Measurements from ENCODE around the gene CXCL17. TPM values are rescaled to one million over a fixed set of nuclear protein-coding genes. Genes with fewer than 3 reads are reported as not detected.

CXCL17 gene
- total and polyA plus RNA-seq, 12 donors, result 0.03 TPM; not detected in 11

- peak; percentile 59 to 81 (median 76) for ATAC-seq
- H3K36me3 ChIP-seq, result no peaks in the 10 kb centered on the region
- intact Hi-C loops (cut with DNase I), result loop anchor here in 1 of 10 donors (5.0 kb wide), 1 partner anchor 45 kb away; no protein-coding TSS in a partner anchor
- 3% methylated on average over 42 to 48 of the region's 48 CpGs for WGBS, 2 donors
- peaks cover 0 to 59% (median 27%) of the 10 kb centered on the region in 7 donors for H3K27me3 ChIP-seq
- DNase-seq, result peak; percentile 55 to 67
- peak overlapping the region in 3 of 10 donors; percentile 28 to 50 (median 38) for H3K27ac ChIP-seq
- H3K4me3 ChIP-seq, result peak overlapping the region in 9 of 10 donors; percentile 28 to 60 (median 51)
- H3K4me1 ChIP-seq, result peaks cover 0 to 12% (median 8%) of the 10 kb centered on the region in 9 donors
- no peaks in the 10 kb centered on the region for H3K9me3 ChIP-seq
- TF ChIP-seq CTCF (IDR thresholded peaks at IDR 0.05), result peak; percentile 10 to 69 (median 54)
Measured at GRCh38 chr19:42386974-42387707, 55.6 kb downstream of the CXCL17 start.

- no peak overlapping the region for H3K4me3 ChIP-seq
- intact Hi-C loops (cut with DNase I), result no loop called here
Measured at GRCh38 chr19:42380155-42380554, 62.6 kb downstream of the CXCL17 start.

More at GRCh38 chr19:42380155-42380554, 62.6 kb downstream of the CXCL17 start:
- H3K9me3 ChIP-seq, result no peaks in the 10 kb centered on the region
- DNase-seq (no peak), ATAC-seq (no peak)
- TF ChIP-seq CTCF (IDR thresholded peaks at IDR 0.05), result no peak
- H3K27ac ChIP-seq, result no peak overlapping the region
- WGBS, 2 donors, result 82 to 87% methylated on average over 6 of the region's 6 CpGs
- peaks cover 0 to 18% (median 0%) of the 10 kb centered on the region in 9 donors for H3K36me3 ChIP-seq
- no peaks in the 10 kb centered on the region for H3K4me1 ChIP-seq
- H3K27me3 ChIP-seq, result peaks cover 0 to 5% (median 0%) of the 10 kb centered on the region in 7 donors

Other genes starting within 250 kb of the CXCL17 start
- 10 to 100 TPM in 9 of 10 donors, 1 to 10 TPM in 1; 9.8 to 20.5 (median 12.2) TPM for gene DEDD2, start 225.3 kb downstream of the CXCL17 start, total RNA-seq
- gene DEDD2, start 225.3 kb downstream of the CXCL17 start, polyA plus RNA-seq, result 10 to 100 TPM; 12.9 to 15.2 TPM
- 1 to 10 TPM; 3.2 to 7.0 (median 5.4) TPM for gene ZNF526, start 222.6 kb downstream of the CXCL17 start, total RNA-seq
- gene ZNF526, start 222.6 kb downstream of the CXCL17 start, polyA plus RNA-seq, result 1 to 10 TPM; 3.2 to 3.4 TPM
- gene GSK3A, start 200.3 kb downstream of the CXCL17 start, total RNA-seq, result 10 to 100 TPM; 31.9 to 46.1 (median 36.4) TPM
- 10 to 100 TPM; 31.2 to 51.0 TPM for gene GSK3A, start 200.3 kb downstream of the CXCL17 start, polyA plus RNA-seq
- 10 to 100 TPM; 29.8 to 40.2 (median 32.9) TPM for gene ERF, start 187.8 kb downstream of the CXCL17 start, total RNA-seq
- 10 to 100 TPM; 31.8 to 49.0 TPM for gene ERF, start 187.8 kb downstream of the CXCL17 start, polyA plus RNA-seq
- gene CIC, start 173.7 kb downstream of the CXCL17 start, total RNA-seq, result 10 to 100 TPM; 27.9 to 42.0 (median 32.0) TPM
- gene CIC, start 173.7 kb downstream of the CXCL17 start, polyA plus RNA-seq, result 10 to 100 TPM; 17.6 to 39.8 TPM
- gene PRR19, start 140.8 kb downstream of the CXCL17 start, total RNA-seq, result under 1 TPM in 4 of 10 donors, not detected in 6; 0.16 to 0.21 (median 0.19) TPM
- under 1 TPM in 1 of 2 donors, not detected in 1; 0.16 TPM for gene PRR19, start 140.8 kb downstream of the CXCL17 start, polyA plus RNA-seq
- gene PAFAH1B3, start 140.3 kb downstream of the CXCL17 start, total RNA-seq, result 1 to 10 TPM; 1.2 to 5.9 (median 2.6) TPM
- 10 to 100 TPM in 1 of 2 donors, 1 to 10 TPM in 1; 5.0 to 10.4 TPM for gene PAFAH1B3, start 140.3 kb downstream of the CXCL17 start, polyA plus RNA-seq
- gene TMEM145, start 129.6 kb downstream of the CXCL17 start, total RNA-seq, result 1 to 10 TPM in 1 of 10 donors, under 1 TPM in 4, not detected in 5; 0.15 to 1.0 (median 0.49) TPM
- 1 to 10 TPM in 1 of 2 donors, under 1 TPM in 1; 0.32 to 1.0 TPM for gene TMEM145, start 129.6 kb downstream of the CXCL17 start, polyA plus RNA-seq
- gene MEGF8, start 117.3 kb downstream of the CXCL17 start, total RNA-seq, result 10 to 100 TPM; 33.4 to 44.6 (median 40.4) TPM
- 10 to 100 TPM; 10.2 to 16.3 TPM for gene MEGF8, start 117.3 kb downstream of the CXCL17 start, polyA plus RNA-seq
- 1 to 10 TPM in 1 of 10 donors, under 1 TPM in 4, not detected in 5; 0.51 to 1.3 (median 0.81) TPM for gene CNFN, start 52.6 kb downstream of the CXCL17 start, total RNA-seq
- gene CNFN, start 52.6 kb downstream of the CXCL17 start, polyA plus RNA-seq, result 1 to 10 TPM; 1.6 to 7.2 TPM
- gene LIPE, start 15.6 kb downstream of the CXCL17 start, total RNA-seq, result 100 to 1,000 TPM in 1 of 10 donors, 10 to 100 TPM in 9; 39.4 to 109 (median 53.8) TPM
- 10 to 100 TPM; 60.6 to 80.7 TPM for gene LIPE, start 15.6 kb downstream of the CXCL17 start, polyA plus RNA-seq
- gene CEACAM1, start 85.5 kb upstream of the CXCL17 start, total RNA-seq, result 1 to 10 TPM; 1.2 to 7.2 (median 2.4) TPM
- 1 to 10 TPM; 1.9 to 7.8 TPM for gene CEACAM1, start 85.5 kb upstream of the CXCL17 start, polyA plus RNA-seq
- gene CEACAM8, start 152.0 kb upstream of the CXCL17 start, total RNA-seq, result under 1 TPM in 2 of 10 donors, not detected in 8; 0.15 to 0.76 TPM
- gene CEACAM8, start 152.0 kb upstream of the CXCL17 start, polyA plus RNA-seq, result not detected

All from heart right ventricle (tissue), 16 donors.